ENCODE measurements around the gene POLE.

Gene POLE

DNA sequence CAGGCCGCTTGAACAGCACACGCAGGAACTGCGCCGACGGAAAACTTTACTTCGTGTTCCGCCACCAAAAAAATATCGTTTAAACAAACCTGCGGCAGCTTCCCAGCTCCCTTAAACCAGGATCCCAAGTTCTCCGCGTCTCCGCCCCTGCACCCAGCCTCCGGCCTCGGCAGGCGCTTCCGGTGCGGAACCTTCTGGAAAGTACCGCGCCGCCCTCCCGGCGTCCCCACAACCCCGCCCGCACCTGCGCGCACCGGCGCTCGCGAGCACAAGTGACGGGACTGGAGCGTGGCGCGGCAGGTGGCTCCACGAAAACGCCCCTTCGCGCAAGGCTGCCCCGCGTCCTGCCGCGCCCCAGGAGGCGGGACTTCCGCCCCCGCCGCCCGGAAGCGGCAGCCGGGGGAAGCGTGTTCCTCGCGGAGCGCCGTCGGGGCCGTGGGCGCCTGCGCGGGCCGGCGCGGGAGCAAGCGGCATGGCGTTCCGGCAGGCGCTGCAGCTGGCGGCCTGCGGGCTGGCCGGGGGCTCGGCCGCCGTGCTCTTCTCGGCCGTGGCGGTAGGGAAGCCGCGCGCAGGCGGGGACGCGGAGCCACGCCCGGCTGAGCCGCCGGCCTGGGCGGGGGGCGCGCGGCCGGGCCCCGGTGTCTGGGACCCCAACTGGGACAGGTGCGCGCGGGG is 23.4 kb upstream of the POLE start, which contains the start of gene PGAM5:
PGAM5 (plus strand) TSS at position 438 of the 675 bp plus-strand sequence; CDS start at position 473, 35 bp downstream.
- peak within 1 kb of the TSS; percentile 76 for H3K4me3 ChIP-seq (ENCODE audit: low read depth, low read length)
- peak; percentile 93 for DNase-seq (ENCODE audit: low read depth)
- TF ChIP-seq, protein P1, sequence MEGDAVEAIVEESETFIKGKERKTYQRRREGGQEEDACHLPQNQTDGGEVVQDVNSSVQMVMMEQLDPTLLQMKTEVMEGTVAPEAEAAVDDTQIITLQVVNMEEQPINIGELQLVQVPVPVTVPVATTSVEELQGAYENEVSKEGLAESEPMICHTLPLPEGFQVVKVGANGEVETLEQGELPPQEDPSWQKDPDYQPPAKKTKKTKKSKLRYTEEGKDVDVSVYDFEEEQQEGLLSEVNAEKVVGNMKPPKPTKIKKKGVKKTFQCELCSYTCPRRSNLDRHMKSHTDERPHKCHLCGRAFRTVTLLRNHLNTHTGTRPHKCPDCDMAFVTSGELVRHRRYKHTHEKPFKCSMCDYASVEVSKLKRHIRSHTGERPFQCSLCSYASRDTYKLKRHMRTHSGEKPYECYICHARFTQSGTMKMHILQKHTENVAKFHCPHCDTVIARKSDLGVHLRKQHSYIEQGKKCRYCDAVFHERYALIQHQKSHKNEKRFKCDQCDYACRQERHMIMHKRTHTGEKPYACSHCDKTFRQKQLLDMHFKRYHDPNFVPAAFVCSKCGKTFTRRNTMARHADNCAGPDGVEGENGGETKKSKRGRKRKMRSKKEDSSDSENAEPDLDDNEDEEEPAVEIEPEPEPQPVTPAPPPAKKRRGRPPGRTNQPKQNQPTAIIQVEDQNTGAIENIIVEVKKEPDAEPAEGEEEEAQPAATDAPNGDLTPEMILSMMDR (IDR thresholded peaks at IDR 0.05; ENCODE audit: low read depth, low read length) = no peak
- TF ChIP-seq MYC (IDR thresholded peaks at IDR 0.05; ENCODE audit: low read depth, low read length) = peak; percentile 79
- TF ChIP-seq POLR2A (IDR thresholded peaks at IDR 0.05; ENCODE audit: extremely low read depth, insufficient read length) = peak; percentile 79
- TF ChIP-seq, protein P2, sequence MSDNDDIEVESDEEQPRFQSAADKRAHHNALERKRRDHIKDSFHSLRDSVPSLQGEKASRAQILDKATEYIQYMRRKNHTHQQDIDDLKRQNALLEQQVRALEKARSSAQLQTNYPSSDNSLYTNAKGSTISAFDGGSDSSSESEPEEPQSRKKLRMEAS (IDR thresholded peaks at IDR 0.05; ENCODE audit: low read depth, low read length) = peak; percentile 81; the same call in 1 of the 2 replicates

DNA sequence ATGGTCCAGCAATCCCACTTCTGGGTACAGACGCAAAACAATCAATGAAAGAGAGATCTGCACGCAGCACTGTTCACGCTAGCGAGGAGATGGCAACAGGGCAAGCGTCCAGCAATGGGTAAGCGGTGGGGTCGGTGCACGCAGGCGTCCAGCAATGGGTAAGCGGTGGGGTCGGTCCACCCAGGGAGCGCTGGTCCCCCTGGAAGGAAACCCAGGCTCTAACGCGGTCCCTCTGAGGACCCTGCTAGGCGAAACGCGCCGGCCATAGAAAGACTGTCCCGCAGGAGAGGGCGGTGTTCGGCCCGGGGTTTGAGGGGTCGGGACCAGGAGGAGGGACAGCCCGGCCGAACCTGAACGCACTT is 22.9 kb upstream of the POLE start:
- TF ChIP-seq, protein P2 (IDR thresholded peaks at IDR 0.05; ENCODE audit: low read depth, low read length) = no peak
- TF ChIP-seq POLR2A (IDR thresholded peaks at IDR 0.05; ENCODE audit: extremely low read depth, insufficient read length) = no peak
- TF ChIP-seq, protein P1 (IDR thresholded peaks at IDR 0.05; ENCODE audit: low read depth, low read length) = no peak
- TF ChIP-seq MYC (IDR thresholded peaks at IDR 0.05; ENCODE audit: low read depth, low read length) = no peak
- peak overlapping the region; percentile 76 for H3K4me3 ChIP-seq (ENCODE audit: low read depth, low read length)
- peak; percentile 44 for DNase-seq (ENCODE audit: low read depth)

DNA sequence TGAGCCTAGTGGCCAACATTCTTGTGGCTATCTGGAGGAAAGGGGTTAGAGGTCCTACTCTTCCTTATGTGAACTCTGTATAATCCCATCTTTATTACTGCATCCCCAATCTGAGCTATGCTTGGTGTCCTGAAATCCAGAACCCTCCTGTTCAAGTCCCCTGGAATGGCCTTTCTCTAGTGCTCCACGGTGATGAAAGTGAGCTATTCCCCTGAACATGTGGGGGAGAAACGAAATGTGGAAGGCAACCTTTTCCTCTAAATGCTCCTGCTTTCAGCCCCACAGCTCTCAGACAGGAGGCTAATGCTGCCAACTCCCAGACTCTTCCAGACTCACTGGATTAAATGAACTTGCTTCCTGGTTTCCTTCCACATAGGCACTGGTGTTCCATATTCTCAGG is 21.0 kb upstream of the POLE start:
- H3K4me3 ChIP-seq (ENCODE audit: low read depth, low read length) = no peak overlapping the region
- no peak for TF ChIP-seq MYC (IDR thresholded peaks at IDR 0.05; ENCODE audit: low read depth, low read length)
- TF ChIP-seq, protein P1 (IDR thresholded peaks at IDR 0.05; ENCODE audit: low read depth, low read length) = no peak
- no peak for TF ChIP-seq POLR2A (IDR thresholded peaks at IDR 0.05; ENCODE audit: extremely low read depth, insufficient read length)
- TF ChIP-seq, protein P2 (IDR thresholded peaks at IDR 0.05; ENCODE audit: low read depth, low read length) = no peak
- DNase-seq (ENCODE audit: low read depth) = no peak

DNA sequence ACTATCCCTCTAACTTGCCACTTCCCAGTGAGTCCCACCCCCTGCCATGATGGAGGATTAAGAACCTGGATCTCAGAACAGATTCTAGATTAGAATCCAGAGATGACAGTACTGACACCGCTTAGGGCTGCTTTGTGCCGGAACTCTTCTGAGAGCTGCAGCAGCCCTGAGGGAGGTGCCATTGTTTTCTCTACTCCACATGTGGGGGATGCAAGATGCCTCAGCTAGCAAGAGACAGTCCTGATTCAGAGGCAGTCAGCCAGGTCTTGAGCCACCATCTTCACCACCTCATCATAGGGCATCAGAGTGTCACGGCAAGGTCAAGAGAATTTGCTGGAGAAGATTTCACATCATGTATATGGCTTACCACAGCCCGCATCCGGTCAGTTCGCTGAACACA is 20.1 kb upstream of the POLE start:
- no peak overlapping the region for H3K4me3 ChIP-seq (ENCODE audit: low read depth, low read length)

DNA sequence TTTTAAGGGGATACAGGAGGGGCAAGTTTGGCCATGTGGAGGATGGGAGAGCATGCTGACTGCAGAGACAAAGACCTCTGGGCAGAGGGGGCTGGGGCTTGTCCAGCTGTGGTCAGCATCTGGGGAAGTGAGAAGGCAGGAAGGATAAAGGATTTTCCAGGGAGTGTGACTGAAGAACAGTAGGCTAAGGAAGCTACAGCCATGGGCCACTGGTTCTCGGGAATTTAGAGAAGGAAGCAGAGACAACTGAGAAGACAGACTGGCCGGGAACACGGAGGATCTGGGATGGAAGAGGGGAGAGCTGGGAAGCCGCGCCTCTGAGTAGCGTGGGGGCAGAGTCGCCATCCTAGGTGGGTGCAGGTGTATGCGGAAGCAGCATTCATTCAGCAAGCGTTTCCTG is 16.5 kb upstream of the POLE start:
- no peak overlapping the region for H3K4me3 ChIP-seq (ENCODE audit: low read depth, low read length)
- TF ChIP-seq, protein P1 (IDR thresholded peaks at IDR 0.05; ENCODE audit: low read depth, low read length) = no peak
- TF ChIP-seq MYC (IDR thresholded peaks at IDR 0.05; ENCODE audit: low read depth, low read length) (no peak), POLR2A (IDR thresholded peaks at IDR 0.05; ENCODE audit: extremely low read depth, insufficient read length) (no peak)
- TF ChIP-seq, protein P2 (IDR thresholded peaks at IDR 0.05; ENCODE audit: low read depth, low read length) = no peak
- no peak for DNase-seq (ENCODE audit: low read depth)

More for the DNA sequence above, 20.1 kb upstream of the POLE start:
- no peak for DNase-seq (ENCODE audit: low read depth)
- TF ChIP-seq, protein P2 (IDR thresholded peaks at IDR 0.05; ENCODE audit: low read depth, low read length) = no peak
- TF ChIP-seq MYC (IDR thresholded peaks at IDR 0.05; ENCODE audit: low read depth, low read length) (no peak), POLR2A (IDR thresholded peaks at IDR 0.05; ENCODE audit: extremely low read depth, insufficient read length) (no peak)
- TF ChIP-seq, protein P1 (IDR thresholded peaks at IDR 0.05; ENCODE audit: low read depth, low read length) = no peak
